Lower leg skin (tissue), 4 donors: Measurements from ENCODE around the gene SPATA13. TPM values are rescaled to one million over a fixed set of nuclear protein-coding genes. Genes with fewer than 3 reads are reported as not detected.

Source experiments
- DNase-seq, 2 donors: peaks; one replicate each; pipeline ENCODE4 v3.0.0-alpha.2; 2019; ENCODE audit warnings: low spot score in 2 of 2
- H3K4me3 ChIP-seq: fragments of 200-600 bp; sonication (generic); 2 replicates; pipeline ENCODE4 v1.5.1; 2017; ENCODE audit warnings: mild to moderate bottlenecking, low read depth; ENCODE audit not compliant: poor library complexity, severe bottlenecking
- POLR2A ChIP-seq, 2 donors: fragments of 450-650 bp; IDR thresholded peaks; one replicate each; pipeline ENCODE4 v1.6.1; 2016 to 2017; ENCODE audit warnings: antibody characterized with exemption in 2 of 2, mild to moderate bottlenecking in 1 of 2, moderate library complexity in 1 of 2
- WGBS, 2 donors: methylation state at CpG; one replicate each; pipeline ENCODE4 v1.1.5; 2018; 5-methylcytosine and 5-hydroxymethylcytosine counted together
- intact Hi-C: fragments of 100-400 bp; cut with DNase I; formaldehyde crosslinking; loops from one replicate; pipeline ENCODE4 v1.15.0; 2023; ENCODE audit warnings: low total_unique reads
- total RNA-seq, 4 donors: library from RNA; depleted of rRNA; stranded (reverse); fragments of >200 nt; gene quantifications; one replicate each; pipeline ENCODE4 v1.1.0, GENCODE V29; 2016
- TF ChIP-seq, protein P1 (sequence below), 3 donors: fragments of 450-650 bp; IDR thresholded peaks; one replicate each; pipeline ENCODE4 v1.5.1; 2016; ENCODE audit warnings: antibody characterized with exemption in 3 of 3, mild to moderate bottlenecking in 3 of 3, moderate library complexity in 2 of 3

The SPATA13 gene
- total RNA-seq, 4 donors from 2014 or later, result 30.6 to 78.3 (median 46.2) TPM

DNA sequence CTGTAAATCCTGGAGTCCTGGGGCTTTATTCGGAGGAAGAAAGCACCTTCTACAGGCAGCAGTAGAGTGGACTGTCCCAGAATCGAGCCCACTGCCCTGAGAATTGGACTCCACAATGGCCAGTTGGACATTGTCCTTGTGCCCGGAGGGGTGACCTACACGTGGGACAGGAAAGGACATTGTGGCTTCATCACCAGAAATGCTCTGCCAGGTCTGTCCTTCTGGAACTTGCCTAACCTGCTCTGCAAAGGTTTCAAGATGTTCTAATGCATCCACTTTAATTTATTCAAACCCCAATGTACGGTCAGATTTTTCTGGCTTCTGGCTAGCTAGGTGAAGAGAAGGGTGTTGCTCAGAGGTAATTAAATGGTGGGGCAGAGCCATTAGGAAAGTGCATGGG, 32.4 kb upstream of the SPATA13 start:
- intact Hi-C loops, result no loop called here
- TF ChIP-seq, protein P1, sequence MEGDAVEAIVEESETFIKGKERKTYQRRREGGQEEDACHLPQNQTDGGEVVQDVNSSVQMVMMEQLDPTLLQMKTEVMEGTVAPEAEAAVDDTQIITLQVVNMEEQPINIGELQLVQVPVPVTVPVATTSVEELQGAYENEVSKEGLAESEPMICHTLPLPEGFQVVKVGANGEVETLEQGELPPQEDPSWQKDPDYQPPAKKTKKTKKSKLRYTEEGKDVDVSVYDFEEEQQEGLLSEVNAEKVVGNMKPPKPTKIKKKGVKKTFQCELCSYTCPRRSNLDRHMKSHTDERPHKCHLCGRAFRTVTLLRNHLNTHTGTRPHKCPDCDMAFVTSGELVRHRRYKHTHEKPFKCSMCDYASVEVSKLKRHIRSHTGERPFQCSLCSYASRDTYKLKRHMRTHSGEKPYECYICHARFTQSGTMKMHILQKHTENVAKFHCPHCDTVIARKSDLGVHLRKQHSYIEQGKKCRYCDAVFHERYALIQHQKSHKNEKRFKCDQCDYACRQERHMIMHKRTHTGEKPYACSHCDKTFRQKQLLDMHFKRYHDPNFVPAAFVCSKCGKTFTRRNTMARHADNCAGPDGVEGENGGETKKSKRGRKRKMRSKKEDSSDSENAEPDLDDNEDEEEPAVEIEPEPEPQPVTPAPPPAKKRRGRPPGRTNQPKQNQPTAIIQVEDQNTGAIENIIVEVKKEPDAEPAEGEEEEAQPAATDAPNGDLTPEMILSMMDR (IDR thresholded peaks at IDR 0.05), result no peak
- no peak for TF ChIP-seq POLR2A (IDR thresholded peaks at IDR 0.05)
- 67 to 75% methylated on average over 5 of the region's 5 CpGs for WGBS, 2 donors
- DNase-seq, result no peak
- H3K4me3 ChIP-seq, result no peak overlapping the region

DNA sequence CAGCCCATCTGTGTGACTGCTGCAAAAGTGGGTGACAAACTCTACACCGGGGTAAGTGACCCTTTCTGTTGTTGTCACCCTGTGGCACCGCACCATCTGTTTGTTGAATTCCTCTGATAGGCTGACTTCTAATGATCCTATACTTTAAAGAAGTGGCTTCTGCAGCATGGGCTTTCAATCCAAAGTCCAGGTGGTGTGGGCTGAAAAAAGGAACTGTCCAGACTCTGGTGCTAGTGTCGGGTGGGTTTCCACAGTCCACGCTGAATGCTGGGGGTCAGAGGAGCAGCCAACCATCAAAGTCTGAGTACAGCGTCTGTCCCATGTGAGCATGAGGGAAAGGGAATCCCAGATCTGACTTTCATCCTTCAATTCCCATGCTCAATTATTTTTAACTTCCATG, 31.6 kb upstream of the SPATA13 start:
- H3K4me3 ChIP-seq, result no peak overlapping the region
- TF ChIP-seq, protein P1 (IDR thresholded peaks at IDR 0.05), result no peak
- TF ChIP-seq POLR2A (IDR thresholded peaks at IDR 0.05), result no peak
- no peak for DNase-seq
- intact Hi-C loops, result no loop called here
- 83 to 90% methylated on average over 5 of the region's 5 CpGs for WGBS, 2 donors

DNA sequence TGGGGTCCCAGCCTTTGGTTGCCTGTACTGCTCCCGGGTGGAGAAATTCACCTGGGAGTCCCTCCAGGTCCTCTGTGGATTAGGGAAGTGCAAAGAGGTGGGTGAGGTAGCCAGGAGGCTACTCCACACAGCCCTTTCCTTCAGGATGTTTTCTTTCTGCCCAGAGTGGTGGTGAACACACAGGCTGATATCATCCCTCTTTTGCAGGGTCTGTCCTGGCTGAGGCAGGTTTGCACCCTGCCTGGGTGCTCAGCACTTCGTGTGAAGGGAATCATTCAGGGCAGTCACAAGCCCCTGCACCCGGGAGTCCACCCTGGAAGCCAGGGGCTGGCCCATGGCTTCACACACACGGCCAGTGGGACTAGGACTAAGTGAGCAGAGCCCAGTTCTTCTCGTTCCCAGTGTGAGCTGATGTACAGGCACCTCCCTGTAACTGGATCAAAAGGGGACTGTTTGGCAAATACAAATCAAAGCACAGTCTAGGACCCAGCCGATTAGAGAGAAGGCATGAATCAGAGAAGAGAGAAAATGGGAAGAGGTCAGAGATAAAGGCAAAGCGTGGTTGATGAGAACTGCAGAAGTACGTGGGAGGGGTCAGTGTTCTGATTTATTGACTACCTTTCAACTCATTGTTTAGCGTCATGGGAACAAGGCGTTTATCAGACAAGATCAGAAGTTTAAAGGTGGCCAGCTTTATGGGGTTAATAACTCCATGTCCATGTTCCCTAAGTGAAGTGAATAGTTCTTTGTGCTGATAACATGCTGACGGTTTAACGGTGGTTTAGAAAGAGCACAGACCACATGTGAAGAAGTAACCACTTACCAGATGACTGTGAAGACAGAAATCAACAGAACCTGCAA, 30.4 kb upstream of the SPATA13 start:
- WGBS, 2 donors, result 53 to 55% methylated on average over 11 to 12 of the region's 12 CpGs

DNA sequence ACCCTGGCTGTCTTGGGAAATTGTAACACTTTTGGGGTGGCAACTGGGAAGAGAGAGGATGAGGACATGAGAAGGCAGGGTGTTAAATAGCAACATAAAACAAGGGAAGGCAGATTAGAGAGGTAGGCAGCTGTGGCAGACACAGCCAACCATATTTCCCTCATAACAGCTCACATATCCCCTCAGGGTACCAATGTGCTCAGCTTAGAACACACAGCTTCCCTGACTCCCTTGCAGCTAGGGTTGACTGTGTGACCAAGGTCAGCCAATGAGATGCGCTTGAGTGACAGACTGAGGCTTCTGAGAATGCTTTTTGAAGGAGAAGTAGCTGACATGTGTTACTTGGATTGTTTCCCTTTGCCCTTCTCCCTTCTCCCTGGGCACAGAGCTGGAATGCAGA, 28.8 kb upstream of the SPATA13 start:
- no peak for DNase-seq
- TF ChIP-seq, protein P1 (IDR thresholded peaks at IDR 0.05), result no peak
- TF ChIP-seq POLR2A (IDR thresholded peaks at IDR 0.05), result no peak
- intact Hi-C loops, result no loop called here
- WGBS, 2 donors, result 28 to 55% methylated on average over 1 of the region's 1 CpG
- H3K4me3 ChIP-seq, result no peak overlapping the region

More for the DNA sequence above, 30.4 kb upstream of the SPATA13 start:
- TF ChIP-seq, protein P1 (IDR thresholded peaks at IDR 0.05), result no peak
- TF ChIP-seq POLR2A (IDR thresholded peaks at IDR 0.05), result no peak
- no peak for DNase-seq
- intact Hi-C loops, result no loop called here
- H3K4me3 ChIP-seq, result no peak overlapping the region

DNA sequence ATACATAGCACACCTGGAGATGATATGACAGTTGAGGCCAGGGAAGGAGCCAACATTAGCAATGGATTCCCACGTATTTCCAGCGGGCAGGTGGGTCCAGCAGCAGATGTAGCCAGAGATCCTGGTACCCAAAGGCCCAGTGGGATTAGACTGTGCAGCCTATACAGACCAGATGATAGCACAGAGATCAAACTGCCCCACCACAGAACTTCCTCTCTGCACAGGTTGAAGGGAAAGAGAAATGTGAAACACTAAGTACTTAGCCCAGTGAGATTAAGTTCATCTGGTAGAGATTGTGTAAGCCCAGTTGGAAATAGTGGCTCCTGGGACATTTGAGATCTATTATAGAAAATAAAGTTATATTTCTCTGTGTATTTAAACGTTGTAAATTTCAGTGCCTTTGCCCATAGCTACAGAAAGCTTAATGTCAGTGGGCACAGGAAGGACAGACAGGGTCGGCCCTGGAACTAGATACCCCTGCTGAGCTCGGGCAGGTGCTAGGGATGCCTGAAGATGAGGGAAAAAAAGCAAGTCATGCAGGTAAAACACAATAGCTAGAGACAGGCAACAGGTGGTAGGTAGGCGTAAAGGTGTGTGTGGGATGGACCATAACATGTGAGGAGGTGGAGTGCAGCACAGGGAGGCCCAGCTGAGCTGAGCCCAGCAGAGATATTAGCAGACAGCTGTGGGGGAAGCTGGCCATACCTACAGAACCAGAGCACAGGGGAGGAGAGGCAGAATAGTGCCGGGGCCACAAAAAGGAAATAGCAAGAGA, 27.3 kb upstream of the SPATA13 start:
- 86 to 89% methylated on average over 7 of the region's 7 CpGs for WGBS, 2 donors
- no peak for DNase-seq
- intact Hi-C loops, result no loop called here
- TF ChIP-seq POLR2A (IDR thresholded peaks at IDR 0.05), result no peak
- TF ChIP-seq, protein P1 (IDR thresholded peaks at IDR 0.05), result no peak
- H3K4me3 ChIP-seq, result no peak overlapping the region
